IMR-90 (cell line): ENCODE data around the gene PIP5K1A. TPM values are rescaled to one million over a fixed set of nuclear protein-coding genes. Genes with fewer than 3 reads are reported as not detected.

Source experiments
- ATAC-seq: fragments of 200-7000 bp; cut with Tn5 transposase; 2 replicates; pipeline ENCODE4 v1.9.1; 2020; ENCODE audit warnings: low read depth, mild to moderate bottlenecking, moderate library complexity
- BruUV-seq: library from RNA; stranded (reverse); fragments of 400-500 nt; replicated peaks from 2 replicates; lab custom pipeline; 2021; lab: Mats Ljungman, UMichigan
- CTCF ChIA-PET: fragments of 300-600 bp; formaldehyde crosslinking; extraction: SDS; loops from one replicate; lab custom pipeline; 2021; ENCODE audit warnings: antibody characterized with exemption; lab: Yijun Ruan, JAX
- POLR2A ChIA-PET: fragments of 300-600 bp; sonication (Branson Sonifier 250); formaldehyde crosslinking; loops from one replicate; lab custom pipeline; 2022; ENCODE audit warnings: antibody characterized with exemption; ENCODE audit not compliant: unreplicated experiment; lab: Charles Lee
- DNase-seq: peaks from one replicate; pipeline ENCODE4 v3.0.0; 2013
- H2AFZ ChIP-seq: replicated peaks from 2 replicates; pipeline ENCODE3; 2013; ENCODE audit warnings: low read length, mild to moderate bottlenecking; ENCODE audit not compliant: poor library complexity
- H2AK5ac ChIP-seq: 2 replicates; pipeline ENCODE4 v1.6.1; 2013; ENCODE audit warnings: low read depth, low read length, inconsistent platforms
- H2AK9ac ChIP-seq: replicated peaks from 2 replicates; pipeline ENCODE3; 2013; ENCODE audit warnings: mild to moderate bottlenecking, low read depth, low read length, moderate library complexity; ENCODE audit not compliant: poor library complexity
- H2BK120ac ChIP-seq: 2 replicates; pipeline ENCODE4 v1.6.1; 2013; ENCODE audit warnings: low read depth, low read length, inconsistent platforms
- H2BK15ac ChIP-seq: 3 replicates; pipeline ENCODE4 v1.6.1; 2013; ENCODE audit warnings: low read depth, low read length, inconsistent platforms
- H2BK20ac ChIP-seq: 2 replicates; pipeline ENCODE4 v1.6.1; 2013; ENCODE audit warnings: low read depth, mild to moderate bottlenecking, inconsistent platforms, low read length, moderate library complexity
- H2BK5ac ChIP-seq: 2 replicates; pipeline ENCODE4 v1.6.1; 2013; ENCODE audit warnings: mild to moderate bottlenecking, low read depth, low read length, inconsistent platforms; ENCODE audit not compliant: poor library complexity, severe bottlenecking
- H3K14ac ChIP-seq: replicated peaks from 2 replicates; pipeline ENCODE4 v1.6.1; 2013; ENCODE audit warnings: low read depth, low read length, inconsistent platforms
- H3K18ac ChIP-seq: 2 replicates; pipeline ENCODE4 v1.6.1; 2013; ENCODE audit warnings: low read depth, low read length, control low read depth
- H3K23ac ChIP-seq: 2 replicates; pipeline ENCODE4 v1.6.1; 2013; ENCODE audit warnings: low read depth, low read length, inconsistent platforms
- H3K27ac ChIP-seq: 2 replicates; pipeline ENCODE4 v1.5.1; 2013; ENCODE audit warnings: mild to moderate bottlenecking, control low read depth, low read length; ENCODE audit not compliant: insufficient read depth
- H3K27me3 ChIP-seq: 2 replicates; pipeline ENCODE4 v1.6.1; 2013; ENCODE audit warnings: low read length; ENCODE audit not compliant: control insufficient read depth, insufficient read depth
- H3K36me3 ChIP-seq: 2 replicates; pipeline ENCODE4 v1.6.1; 2013; ENCODE audit warnings: low read length, mixed read lengths; ENCODE audit not compliant: control insufficient read depth, insufficient read depth
- H3K4ac ChIP-seq: 2 replicates; pipeline ENCODE4 v1.6.1; 2013; ENCODE audit warnings: low read depth, low read length, inconsistent platforms
- H3K4me1 ChIP-seq: 2 replicates; pipeline ENCODE4 v1.6.1; 2013; ENCODE audit warnings: low read length, mixed read lengths; ENCODE audit not compliant: control insufficient read depth, insufficient read depth
- H3K4me2 ChIP-seq: 2 replicates; pipeline ENCODE4 v1.6.1; 2013; ENCODE audit warnings: low read depth, mild to moderate bottlenecking, control low read depth, low read length, moderate library complexity
- H3K4me3 ChIP-seq: 2 replicates; pipeline ENCODE4 v1.5.1; 2013; ENCODE audit warnings: low read depth, mild to moderate bottlenecking, control low read depth, low read length, moderate library complexity; ENCODE audit not compliant: insufficient read depth
- H3K56ac ChIP-seq: 2 replicates; pipeline ENCODE4 v1.6.1; 2013; ENCODE audit warnings: low read length, inconsistent platforms; ENCODE audit not compliant: insufficient read depth; ENCODE audit errors: extremely low read depth
- H3K79me1 ChIP-seq, 2 experiments: 2 replicates each; pipeline ENCODE4 v1.6.1; 2013; ENCODE audit warnings: low read length in 2 of 2, inconsistent platforms in 1 of 2, low read depth in 1 of 2
- H3K9ac ChIP-seq: 2 replicates; pipeline ENCODE4 v1.6.1; 2013; ENCODE audit warnings: low read depth, low read length, control low read depth
- H3K9me1 ChIP-seq: 2 replicates; pipeline ENCODE4 v1.6.1; 2013; ENCODE audit warnings: low read length, inconsistent platforms; ENCODE audit not compliant: insufficient read depth
- H3K9me3 ChIP-seq: 2 replicates; pipeline ENCODE4 v1.6.1; 2013; ENCODE audit warnings: low read length; ENCODE audit not compliant: control insufficient read depth, insufficient read depth
- H4K20me1 ChIP-seq: 2 replicates; pipeline ENCODE4 v1.6.1; 2013; ENCODE audit warnings: low read length, inconsistent platforms; ENCODE audit not compliant: insufficient read depth
- H4K5ac ChIP-seq: 2 replicates; pipeline ENCODE4 v1.6.1; 2013; ENCODE audit warnings: mild to moderate bottlenecking, low read depth, low read length, control low read depth
- H4K8ac ChIP-seq, 2 experiments: 2 replicates each; pipeline ENCODE4 v1.6.1; 2013; ENCODE audit warnings: low read depth in 2 of 2, low read length in 2 of 2, control low read depth in 1 of 2, inconsistent platforms in 1 of 2
- H4K91ac ChIP-seq: 2 replicates; pipeline ENCODE4 v1.6.1; 2013; ENCODE audit warnings: low read depth, low read length, inconsistent platforms; ENCODE audit not compliant: insufficient read depth
- CEBPB ChIP-seq: IDR thresholded peaks from 2 replicates; pipeline ENCODE4 v1.6.1; 2012; ENCODE audit warnings: low read depth, low read length, improper control_type of control experiment
- NFE2L2 ChIP-seq: fragments of 150-350 bp; IDR thresholded peaks from 2 replicates; pipeline ENCODE4 v1.6.1; 2016; ENCODE audit warnings: low read depth, mild to moderate bottlenecking, low read length
- WGBS, 2 experiments: methylation state at CpG; one replicate each; pipeline versions ENCODE4 v1.1.5 to v1.1.7; 2013; ENCODE audit warnings: missing lambda C conversion rate in 2 of 2; ENCODE audit not compliant: insufficient read length in 1 of 2; ENCODE audit errors: extremely low coverage in 2 of 2; 5-methylcytosine and 5-hydroxymethylcytosine counted together
- dilution Hi-C: fragments of 300-500 bp; cut with HindIII; formaldehyde crosslinking; loops from one replicate; pipeline ENCODE4 v1.14.3; 2018; ENCODE audit warnings: low sequenced_read_pairs; ENCODE audit not compliant: unreplicated experiment
- in situ Hi-C: fragments of 300-500 bp; cut with MboI; formaldehyde crosslinking; loops from 3 replicates; pipeline ENCODE4 v1.14.3; 2019; ENCODE audit warnings: low sequenced_read_pairs, inconsistent platforms, mixed read lengths
- intact Hi-C: fragments of 100-400 bp; cut with micrococcal nuclease; formaldehyde crosslinking; loops from 2 replicates; pipeline ENCODE4 v1.10.0; 2022
- polyA plus RNA-seq, 3 experiments: library from polyadenylated mRNA; depleted of rRNA; stranded (reverse); fragments of >200 nt; gene quantifications; 2 replicates each; pipeline ENCODE4 v1.2.3, GENCODE V29; 2012; ENCODE audit warnings: low replicate concordance in 1 of 3
- total RNA-seq: library from RNA; depleted of rRNA; stranded (reverse); fragments of >200 nt; gene quantifications from 2 replicates; pipeline ENCODE4 v1.2.3, GENCODE V29; 2012
- TF ChIP-seq, protein P1 (sequence below): conservative IDR thresholded peaks from 2 replicates; pipeline ENCODE4 v1.5.1; 2012; ENCODE audit warnings: mild to moderate bottlenecking, low read depth, low read length, improper control_type of control experiment

PIP5K1A gene
- total and polyA plus RNA-seq, 2 of the 4 experiments (the other 2 are of a cell fraction) = 59.1 to 105 TPM

DNA sequence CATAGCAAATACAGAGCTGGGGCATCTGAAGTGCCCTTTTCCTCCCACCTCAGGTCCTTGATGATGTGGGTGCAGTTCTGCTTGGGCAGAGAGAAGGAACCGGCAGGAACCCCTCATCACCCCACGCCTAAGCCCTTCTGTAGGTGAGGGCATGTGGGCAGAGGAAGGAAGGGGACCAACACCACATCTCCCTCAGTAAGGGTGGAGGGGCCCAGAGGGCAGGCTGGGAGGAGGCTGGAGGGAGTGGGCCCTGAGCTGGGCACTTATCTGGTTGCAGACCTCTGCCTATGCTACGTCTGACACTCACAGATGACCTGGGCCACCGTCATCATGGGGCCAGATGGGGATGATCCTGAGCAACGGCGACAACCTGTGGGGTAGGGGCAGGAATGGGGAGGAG, 94.7 kb downstream of the PIP5K1A start:
- in situ Hi-C loops = no loop called here
- intact Hi-C loops = no loop called here
- Histone ChIP-seq H2AFZ (no peak overlapping the region), H2AK9ac (no peak overlapping the region), H3K27ac (no peak overlapping the region), H4K20me1 (peaks cover 14% of the 10 kb centered on the region), H3K27me3 (no peaks in the 10 kb centered on the region), H3K9ac (no peak overlapping the region), H3K79me1 (peaks cover 3 to 27% of the 10 kb centered on the region in 2 experiments), H2BK20ac (no peak overlapping the region), H2AK5ac (no peak overlapping the region), H3K4me1 (no peaks in the 10 kb centered on the region), H3K4ac (no peak overlapping the region), H3K56ac (no peak overlapping the region), H3K14ac (no peak overlapping the region), H4K91ac (no peak overlapping the region), H4K5ac (no peak overlapping the region), H3K36me3 (peaks cover 87% of the 10 kb centered on the region), H3K23ac (no peak overlapping the region), H3K4me3 (no peak overlapping the region), H3K18ac (no peak overlapping the region), H2BK15ac (no peak overlapping the region), H3K9me1 (no peaks in the 10 kb centered on the region), H3K9me3 (no peaks in the 10 kb centered on the region), H2BK5ac (no peak overlapping the region), H2BK120ac (no peak overlapping the region), H4K8ac (no peak overlapping the region), H3K4me2 (no peak overlapping the region)
- DNase-seq = no peak
- dilution Hi-C loops = no loop called here
- POLR2A ChIA-PET = interaction anchor here (0.6 kb wide), 1 partner anchor 17 kb away, joined by 3 read pairs; no protein-coding TSS in a partner anchor
- BruUV-seq = no TSS peak
- ATAC-seq = no peak
- no peak for TF ChIP-seq CEBPB
- TF ChIP-seq NFE2L2 = no peak
- TF ChIP-seq, protein P1, sequence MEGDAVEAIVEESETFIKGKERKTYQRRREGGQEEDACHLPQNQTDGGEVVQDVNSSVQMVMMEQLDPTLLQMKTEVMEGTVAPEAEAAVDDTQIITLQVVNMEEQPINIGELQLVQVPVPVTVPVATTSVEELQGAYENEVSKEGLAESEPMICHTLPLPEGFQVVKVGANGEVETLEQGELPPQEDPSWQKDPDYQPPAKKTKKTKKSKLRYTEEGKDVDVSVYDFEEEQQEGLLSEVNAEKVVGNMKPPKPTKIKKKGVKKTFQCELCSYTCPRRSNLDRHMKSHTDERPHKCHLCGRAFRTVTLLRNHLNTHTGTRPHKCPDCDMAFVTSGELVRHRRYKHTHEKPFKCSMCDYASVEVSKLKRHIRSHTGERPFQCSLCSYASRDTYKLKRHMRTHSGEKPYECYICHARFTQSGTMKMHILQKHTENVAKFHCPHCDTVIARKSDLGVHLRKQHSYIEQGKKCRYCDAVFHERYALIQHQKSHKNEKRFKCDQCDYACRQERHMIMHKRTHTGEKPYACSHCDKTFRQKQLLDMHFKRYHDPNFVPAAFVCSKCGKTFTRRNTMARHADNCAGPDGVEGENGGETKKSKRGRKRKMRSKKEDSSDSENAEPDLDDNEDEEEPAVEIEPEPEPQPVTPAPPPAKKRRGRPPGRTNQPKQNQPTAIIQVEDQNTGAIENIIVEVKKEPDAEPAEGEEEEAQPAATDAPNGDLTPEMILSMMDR = no peak
- CTCF ChIA-PET = no interaction called here
- WGBS, 2 experiments = no CpG with 5 or more reads among the region's 6 CpGs
